Endothelial cell of umbilical vein (primary cell): ENCODE results near the gene KRT78. TPM values are rescaled to one million over a fixed set of nuclear protein-coding genes. Genes with fewer than 3 reads are reported as not detected.

ENCODE experiments used
- BruUV-seq: library from RNA; stranded (reverse); fragments of 400-500 nt; replicated peaks from 2 replicates; lab custom pipeline; 2021; lab: Mats Ljungman, UMichigan
- CTCF ChIA-PET: fragments of 300-600, 350-600 bp; sonication (Branson Sonifier 250); formaldehyde crosslinking; loops from one replicate; lab custom pipeline; 2021; ENCODE audit warnings: antibody characterized with exemption, inconsistent platforms; lab: Charles Lee
- POLR2A ChIA-PET: fragments of 300-600, 350-600 bp; sonication (Branson Sonifier 250); formaldehyde crosslinking; loops from one replicate; lab custom pipeline; 2021; ENCODE audit warnings: antibody characterized with exemption, inconsistent platforms; lab: Charles Lee
- DNase-seq: peaks from one replicate; pipeline ENCODE4 v3.0.0-alpha.2; 2011; ENCODE audit warnings: low read depth, low spot score
- FAIRE-seq: peaks from 2 replicates; lab custom pipeline; 2011; peaks lifted over from hg19 to GRCh38; lab: Jason Lieb, UNC
- H2AFZ ChIP-seq: 2 replicates; pipeline ENCODE4 v1.6.0; 2012; ENCODE audit warnings: low read depth, low read length, control low read depth, inconsistent platforms
- H3K27ac ChIP-seq: 2 replicates; pipeline ENCODE4 v1.5.1; 2011; ENCODE audit warnings: low read depth, mild to moderate bottlenecking, control low read depth, low read length, moderate library complexity; ENCODE audit not compliant: insufficient read depth
- H3K27me3 ChIP-seq, 2 experiments: 2 replicates each; pipeline versions ENCODE4 v1.6.0 to v1.6.1; 2011; ENCODE audit warnings: low read length in 2 of 2, mixed read lengths in 1 of 2; ENCODE audit not compliant: control insufficient read depth in 2 of 2, insufficient read depth in 2 of 2
- H3K36me3 ChIP-seq, 2 experiments: 2 replicates in 1 of 2; 3 replicates in 1 of 2; pipeline ENCODE4 v1.5.1; 2011; ENCODE audit warnings: low read length in 2 of 2, mild to moderate bottlenecking in 1 of 2, moderate library complexity in 1 of 2; ENCODE audit not compliant: control insufficient read depth in 2 of 2, insufficient read depth in 2 of 2; ENCODE audit errors: extremely low read depth in 1 of 2
- H3K4me1 ChIP-seq: 3 replicates; pipeline ENCODE4 v1.5.1; 2011; ENCODE audit warnings: mild to moderate bottlenecking, low read length; ENCODE audit not compliant: control insufficient read depth, insufficient read depth; ENCODE audit errors: extremely low read depth
- H3K4me2 ChIP-seq: 2 replicates; pipeline ENCODE4 v1.6.1; 2011; ENCODE audit warnings: low read length, control low read depth, mixed read lengths; ENCODE audit not compliant: insufficient read depth
- H3K4me3 ChIP-seq, 3 experiments: fragments of 200-600 bp in 1 of 3; sonication (generic), shearing (Covaris generic) in 1 of 3; replicated peaks in 1 of 3; 2 replicates each; pipeline ENCODE4 v1.5.1; 2011 to 2016; ENCODE audit warnings: control low read depth in 3 of 3, low read length in 3 of 3, mild to moderate bottlenecking in 2 of 3, inconsistent platforms in 1 of 3, low read depth in 1 of 3, moderate library complexity in 1 of 3; ENCODE audit not compliant: insufficient read depth in 1 of 3
- H3K79me2 ChIP-seq: 2 replicates; pipeline ENCODE4 v1.6.0; 2012; ENCODE audit warnings: low read length, inconsistent platforms; ENCODE audit not compliant: control insufficient read depth, insufficient read depth
- H3K9ac ChIP-seq: replicated peaks from 2 replicates; pipeline ENCODE3; 2011; ENCODE audit warnings: low read length, control low read depth; ENCODE audit not compliant: insufficient read depth; ENCODE audit errors: extremely low read depth
- H3K9me1 ChIP-seq: replicated peaks from 3 replicates; pipeline ENCODE4 v1.6.0; 2011; ENCODE audit warnings: mild to moderate bottlenecking, low read length; ENCODE audit not compliant: control insufficient read depth, insufficient read depth; ENCODE audit errors: extremely low read depth
- H3K9me3 ChIP-seq: replicated peaks from 2 replicates; pipeline ENCODE4 v1.5.1; 2012; ENCODE audit warnings: low read length, inconsistent platforms; ENCODE audit not compliant: control insufficient read depth, insufficient read depth
- H4K20me1 ChIP-seq: replicated peaks from 2 replicates; pipeline ENCODE3; 2011; ENCODE audit warnings: mild to moderate bottlenecking, low read length; ENCODE audit not compliant: control insufficient read depth, insufficient read depth; ENCODE audit errors: extremely low read depth
- CTCF ChIP-seq, 2 donors: IDR thresholded peaks; 1 replicate in 1 of 2; 2 replicates in 1 of 2; pipeline ENCODE4 v1.5.1; 2011; ENCODE audit warnings: low read length in 2 of 2, mild to moderate bottlenecking in 2 of 2, moderate library complexity in 2 of 2, control low read depth in 1 of 2, inconsistent platforms in 1 of 2, low read depth in 1 of 2; ENCODE audit not compliant: insufficient read depth in 1 of 2; ENCODE audit errors: extremely low read depth in 1 of 2
- FOS ChIP-seq: IDR thresholded peaks from 2 replicates; pipeline ENCODE4 v1.6.1; 2011; ENCODE audit warnings: mild to moderate bottlenecking, low read length, moderate library complexity, borderline replicate concordance; ENCODE audit not compliant: insufficient read depth
- GATA2 ChIP-seq: IDR thresholded peaks from 2 replicates; pipeline ENCODE4 v1.7.0; 2011; ENCODE audit warnings: low read depth, mild to moderate bottlenecking, moderate library complexity, mixed read lengths, low read length; ENCODE audit not compliant: insufficient read length, insufficient read depth
- JUN ChIP-seq: IDR thresholded peaks from 2 replicates; pipeline ENCODE4 v1.6.1; 2011; ENCODE audit warnings: borderline replicate concordance, low read depth; ENCODE audit not compliant: insufficient read length, insufficient read depth
- MAX ChIP-seq: IDR thresholded peaks from 2 replicates; pipeline ENCODE4 v1.6.1; 2011; ENCODE audit not compliant: insufficient read depth, insufficient read length
- MYC ChIP-seq: IDR thresholded peaks from one replicate; pipeline ENCODE4 v1.6.1; 2011; ENCODE audit warnings: mild to moderate bottlenecking, low read depth, low read length
- dilution Hi-C: fragments of 300-500 bp; cut with MboI; formaldehyde crosslinking; loops from one replicate; pipeline ENCODE4 v1.15.0; 2019; ENCODE audit warnings: low sequenced_read_pairs; ENCODE audit not compliant: extremely low pct_ligation_motif_present
- intact Hi-C: fragments of 100-400 bp; cut with micrococcal nuclease; formaldehyde crosslinking; loops from one replicate; pipeline ENCODE4 v1.10.0; 2022
- polyA plus RNA-seq, 4 experiments: library from polyadenylated mRNA; depleted of rRNA in 3 of 4; stranded (reverse) in 3 of 4; unstranded in 1 of 4; fragments of >200 nt; gene quantifications; 2 replicates each; pipeline versions ENCODE4 v1.2.1 to v1.2.3, GENCODE V29; 2011 to 2012; ENCODE audit warnings: missing spikeins in 1 of 4
- total RNA-seq: library from RNA; stranded (reverse); gene quantifications from 2 replicates; pipeline ENCODE4 v1.2.3, GENCODE V29; 2021

KRT78 gene
- total and polyA plus RNA-seq, 2 donors (not counting 3 experiments of a cell fraction or from before 2014, with no cell fraction given), result not detected

- ChIA-PET POLR2A (no interaction called here), CTCF (no interaction called here)
- Histone ChIP-seq H3K4me3 (no peak overlapping the region), H2AFZ (no peak overlapping the region), H3K4me1 (no peaks in the 10 kb centered on the region), H3K79me2 (no peaks in the 10 kb centered on the region), H3K4me2 (no peak overlapping the region), H4K20me1 (no peaks in the 10 kb centered on the region), H3K9me1 (no peaks in the 10 kb centered on the region), H3K27ac (no peak overlapping the region), H3K9me3 (no peaks in the 10 kb centered on the region), H3K36me3 (no peaks in the 10 kb centered on the region), H3K9ac (no peak overlapping the region), H3K27me3 (peaks cover 4 to 5% of the 10 kb centered on the region in 2 experiments)
- TF ChIP-seq JUN, result no peak
- no peak for TF ChIP-seq FOS
- TF ChIP-seq GATA2, result no peak
- no peak for TF ChIP-seq MAX
- TF ChIP-seq MYC, result no peak
- TF ChIP-seq CTCF (IDR thresholded peaks at IDR 0.05; ENCODE audit: extremely low read depth in 1 of 2, insufficient read depth in 1 of 2, low read depth in 1 of 2, low read length in 2 of 2), result no peak
- dilution Hi-C loops (no loop called here), intact Hi-C loops (no loop called here)
- FAIRE-seq, result no peak
- DNase-seq, result no peak
- no TSS peak for BruUV-seq
These were observed 1.3 kb downstream of the KRT78 start for GRCh38 chr12:52847335-52848102.
